LNCaP clone FGC (cell line): ENCODE data around the gene ACOX1.
A peak's percentile ranks its signal among the peaks of the same experiment; 100 is the strongest.

Experiments
- DNase-seq: peaks from one replicate; pipeline ENCODE4 v3.0.0-alpha.2; 2011; ENCODE audit warnings: low read depth
- H3K4me3 ChIP-seq: 2 replicates; pipeline ENCODE4 v1.5.1; 2011; ENCODE audit warnings: mild to moderate bottlenecking, low read depth, low read length, control low read depth
- CTCF ChIP-seq: IDR thresholded peaks from 2 replicates; pipeline ENCODE4 v1.5.1; 2012; ENCODE audit warnings: mild to moderate bottlenecking; ENCODE audit not compliant: control insufficient read depth, insufficient read depth; ENCODE audit errors: extremely low read depth

ACOX1 gene

GRCh38 chr17:76003915-76004314, 24.9 kb upstream of the ACOX1 start:
- DNase-seq = no peak
- no peak for TF ChIP-seq CTCF
- H3K4me3 ChIP-seq = no peak overlapping the region

GRCh38 chr17:76002100-76002499, 23.1 kb upstream of the ACOX1 start:
- no peak overlapping the region for H3K4me3 ChIP-seq
- no peak for DNase-seq
- no peak for TF ChIP-seq CTCF

GRCh38 chr17:76000755-76001521, 22.0 kb upstream of the ACOX1 start, which contains the start of gene CDK3:
Gene CDK3, plus strand, starts transcription at chr17:76000855. Its CDS starts 571 bp downstream, at chr17:76001426.
- H3K4me3 ChIP-seq = no peak within 1 kb of the TSS
- DNase-seq = no peak
- no peak for TF ChIP-seq CTCF

GRCh38 chr17:76000016-76000754, 21.2 kb upstream of the ACOX1 start:
- H3K4me3 ChIP-seq = no peak overlapping the region
- TF ChIP-seq CTCF = peak; percentile 92
- DNase-seq = peak; percentile 66

GRCh38 chr17:75998327-75998795, 19.4 kb upstream of the ACOX1 start:
- H3K4me3 ChIP-seq = no peak overlapping the region
- DNase-seq = no peak
- TF ChIP-seq CTCF = no peak

GRCh38 chr17:75996665-75997590, 18.0 kb upstream of the ACOX1 start:
- H3K4me3 ChIP-seq = no peak overlapping the region
- DNase-seq = no peak
- no peak for TF ChIP-seq CTCF
